Stimulated activated CD8-positive, alpha-beta memory T cell treated with anti-CD3 and anti-CD28 coated beads, Interleukin-15, amount 100 ng/mL, for 24 hours (primary cell): ENCODE data around the gene TOM1L2.
"Not testable (repeated sequence)": the region's sequence is repeated elsewhere in the genome, so short reads cannot be mapped to it uniquely, and the experiment has no call there.

Experiments used
- DNase-seq: peaks from one replicate; pipeline ENCODE4 v3.0.0-alpha.2; 2020; ENCODE audit warnings: low read depth

Gene TOM1L2

GRCh38 chr17:17970699-17971430 lies 1.3 kb downstream of the TOM1L2 start:
- DNase-seq, result no peak

GRCh38 chr17:17966399-17966798 lies 5.8 kb downstream of the TOM1L2 start:
- no peak for DNase-seq

- no peak for DNase-seq
These were observed 7.0 kb downstream of the TOM1L2 start for GRCh38 chr17:17965152-17965721.

- no peak for DNase-seq
These were observed 7.5 kb downstream of the TOM1L2 start for GRCh38 chr17:17964710-17965109.

- no peak for DNase-seq
These were observed 8.3 kb downstream of the TOM1L2 start for GRCh38 chr17:17963694-17964436.

GRCh38 chr17:17963066-17963465 lies 9.1 kb downstream of the TOM1L2 start:
- no peak for DNase-seq

GRCh38 chr17:17960500-17961030 lies 11.6 kb downstream of the TOM1L2 start:
- no peak for DNase-seq

- DNase-seq, result no peak
These were observed 12.5 kb downstream of the TOM1L2 start for GRCh38 chr17:17959520-17960361.

GRCh38 chr17:17958982-17959381 lies 13.2 kb downstream of the TOM1L2 start:
- no peak for DNase-seq

- no peak for DNase-seq
These were observed 14.7 kb downstream of the TOM1L2 start for GRCh38 chr17:17957584-17957916.

GRCh38 chr17:17955790-17956341 lies 16.3 kb downstream of the TOM1L2 start:
- not testable (repeated sequence) for DNase-seq

- no peak for DNase-seq
These were observed 18.1 kb downstream of the TOM1L2 start for GRCh38 chr17:17954079-17954478.

GRCh38 chr17:17952691-17953090 lies 19.5 kb downstream of the TOM1L2 start:
- no peak for DNase-seq

GRCh38 chr17:17951524-17951923 lies 20.7 kb downstream of the TOM1L2 start:
- DNase-seq, result no peak

GRCh38 chr17:17950806-17951205 lies 21.4 kb downstream of the TOM1L2 start:
- DNase-seq, result no peak

GRCh38 chr17:17950347-17950746 lies 21.9 kb downstream of the TOM1L2 start:
- no peak for DNase-seq

GRCh38 chr17:17947966-17948365 lies 24.2 kb downstream of the TOM1L2 start:
- no peak for DNase-seq

- DNase-seq, result no peak
These were observed 24.9 kb downstream of the TOM1L2 start for GRCh38 chr17:17947309-17947708.

GRCh38 chr17:17946093-17946492 lies 26.1 kb downstream of the TOM1L2 start:
- DNase-seq, result no peak

- DNase-seq, result no peak
These were observed 27.5 kb downstream of the TOM1L2 start for GRCh38 chr17:17944743-17945142.

GRCh38 chr17:17944242-17944641 lies 28.0 kb downstream of the TOM1L2 start:
- no peak for DNase-seq
